ENCODE measurements around the gene PDZD2. TPM values are rescaled to one million over a fixed set of nuclear protein-coding genes. Genes with fewer than 3 reads are reported as not detected.

Gene PDZD2
- total and polyA plus RNA-seq, 9 donors, result 4.6 to 12.6 (median 7.9) TPM

DNA sequence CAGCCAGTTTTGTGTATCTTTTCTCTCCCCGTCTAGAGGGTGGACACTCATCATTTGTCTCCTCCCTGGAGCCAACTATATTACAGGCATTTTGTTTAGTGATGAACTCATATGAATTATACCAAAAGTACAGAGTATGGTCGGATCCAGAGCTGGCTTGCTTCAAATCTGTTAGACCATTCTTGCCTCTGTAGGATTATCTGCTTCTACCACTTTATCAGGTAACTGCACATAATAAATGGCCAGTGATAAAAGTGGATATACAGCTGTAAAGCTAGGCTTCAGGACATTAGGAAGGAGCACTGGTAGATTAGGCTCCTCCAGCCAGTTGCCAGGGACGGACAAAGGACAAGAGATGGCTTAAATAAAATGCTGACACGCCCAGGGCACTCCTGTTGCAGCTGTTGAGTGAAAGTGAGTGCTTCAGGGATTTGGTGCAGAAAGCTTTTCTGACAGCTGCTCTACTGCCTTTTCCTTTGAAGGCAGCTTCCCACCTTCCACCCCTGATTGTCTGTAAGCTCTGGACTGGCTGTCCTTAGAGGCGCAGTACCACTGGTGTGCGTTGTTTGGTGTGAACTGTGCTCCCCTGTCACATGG lies 259.2 kb downstream of the PDZD2 start:
- H3K4me3 ChIP-seq (ENCODE audit: low read length), result no peak overlapping the region
- H3K4me1 ChIP-seq (ENCODE audit: control insufficient read depth, insufficient read depth, low read length), result peaks cover 20% of the 10 kb centered on the region
- no peaks in the 10 kb centered on the region for H3K9me3 ChIP-seq (replicated peaks; ENCODE audit: control insufficient read depth, low read depth, low read length)
- peak; percentile 65 for DNase-seq
- H3K27me3 ChIP-seq (ENCODE audit: control insufficient read depth, insufficient read depth, low read length), result no peaks in the 10 kb centered on the region
- no peak overlapping the region for H3K27ac ChIP-seq (ENCODE audit: low read length)
- no peaks in the 10 kb centered on the region for H3K36me3 ChIP-seq (ENCODE audit: control insufficient read depth, insufficient read depth, low read length)
- WGBS (ENCODE audit: insufficient coverage), result 63% methylated on average over 1 of the region's 6 CpGs

DNA sequence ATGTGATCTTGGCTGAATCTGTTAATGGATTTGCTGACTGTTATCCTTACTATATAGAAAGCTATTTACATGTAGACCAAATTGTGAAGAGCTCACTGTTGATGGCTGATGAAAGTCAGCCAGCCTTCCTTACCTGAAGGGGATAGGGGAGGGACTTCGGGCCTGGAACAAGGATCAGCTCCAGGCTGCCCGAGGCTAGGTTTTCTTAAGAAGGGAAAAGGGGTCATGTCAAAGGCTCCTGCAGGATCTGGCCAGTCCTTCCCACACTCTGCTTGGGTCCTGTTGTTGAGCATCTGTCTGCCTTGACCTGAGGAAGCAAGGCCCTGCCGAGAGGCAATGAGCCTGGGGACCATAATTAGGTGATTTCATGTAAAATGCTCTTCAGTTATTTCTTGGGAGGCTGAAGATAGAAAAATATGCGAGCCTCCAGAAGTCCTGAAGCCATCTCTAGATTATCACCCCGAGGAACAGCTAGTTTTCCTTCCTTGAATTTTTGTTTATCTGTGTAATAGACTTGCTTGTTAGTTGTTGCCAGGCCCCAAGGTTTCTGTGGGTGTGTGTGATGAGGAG lies 261.4 kb downstream of the PDZD2 start:
- DNase-seq, result no peak
- H3K36me3 ChIP-seq (ENCODE audit: control insufficient read depth, insufficient read depth, low read length), result no peaks in the 10 kb centered on the region
- 83% methylated on average over 1 of the region's 5 CpGs for WGBS (ENCODE audit: insufficient coverage)
- H3K27ac ChIP-seq (ENCODE audit: low read length), result no peak overlapping the region
- H3K9me3 ChIP-seq (replicated peaks; ENCODE audit: control insufficient read depth, low read depth, low read length), result no peaks in the 10 kb centered on the region
- H3K27me3 ChIP-seq (ENCODE audit: control insufficient read depth, insufficient read depth, low read length), result no peaks in the 10 kb centered on the region
- H3K4me1 ChIP-seq (ENCODE audit: control insufficient read depth, insufficient read depth, low read length), result peaks cover 10% of the 10 kb centered on the region
- no peak overlapping the region for H3K4me3 ChIP-seq (ENCODE audit: low read length)

DNA sequence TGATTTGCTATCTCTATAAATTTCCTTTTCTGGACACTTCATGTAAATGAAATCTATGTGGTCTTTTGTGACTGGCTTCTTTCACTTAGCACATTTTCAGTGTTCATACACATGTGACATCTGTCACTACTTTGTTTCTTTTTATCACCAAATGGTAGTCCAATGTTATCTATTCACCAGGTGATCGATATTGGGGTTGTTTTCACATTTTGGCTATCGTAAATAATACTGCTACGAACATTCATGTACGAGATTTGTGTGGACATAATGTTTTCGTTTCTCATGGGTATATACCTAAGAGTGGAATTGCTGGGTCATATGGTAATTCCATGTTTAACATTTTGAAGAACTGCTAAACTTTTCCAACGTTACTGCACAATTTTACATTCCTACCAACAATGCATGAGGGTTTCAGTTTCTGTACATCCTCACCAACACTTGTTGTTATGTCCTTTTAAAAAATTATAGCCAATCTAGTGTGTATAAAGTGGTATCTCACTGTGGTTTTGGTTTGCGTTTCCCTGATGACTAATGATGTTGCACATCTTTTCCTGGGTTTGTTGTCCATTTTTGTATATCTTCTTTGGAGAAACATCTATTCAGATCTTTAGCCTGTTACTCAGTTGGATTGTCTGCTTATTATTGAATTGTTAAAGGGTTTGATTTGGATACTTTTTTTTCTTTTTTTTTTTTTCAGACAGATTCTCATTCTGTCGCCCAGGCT lies 263.0 kb downstream of the PDZD2 start:
- H3K36me3 ChIP-seq (ENCODE audit: control insufficient read depth, insufficient read depth, low read length), result no peaks in the 10 kb centered on the region
- no peaks in the 10 kb centered on the region for H3K9me3 ChIP-seq (replicated peaks; ENCODE audit: control insufficient read depth, low read depth, low read length)
- H3K27me3 ChIP-seq (ENCODE audit: control insufficient read depth, insufficient read depth, low read length), result no peaks in the 10 kb centered on the region
- no CpG with 5 or more reads among the region's 8 CpGs for WGBS (ENCODE audit: insufficient coverage)
- DNase-seq, result no peak
- peaks cover 10% of the 10 kb centered on the region for H3K4me1 ChIP-seq (ENCODE audit: control insufficient read depth, insufficient read depth, low read length)
- H3K4me3 ChIP-seq (ENCODE audit: low read length), result no peak overlapping the region
- no peak overlapping the region for H3K27ac ChIP-seq (ENCODE audit: low read length)

DNA sequence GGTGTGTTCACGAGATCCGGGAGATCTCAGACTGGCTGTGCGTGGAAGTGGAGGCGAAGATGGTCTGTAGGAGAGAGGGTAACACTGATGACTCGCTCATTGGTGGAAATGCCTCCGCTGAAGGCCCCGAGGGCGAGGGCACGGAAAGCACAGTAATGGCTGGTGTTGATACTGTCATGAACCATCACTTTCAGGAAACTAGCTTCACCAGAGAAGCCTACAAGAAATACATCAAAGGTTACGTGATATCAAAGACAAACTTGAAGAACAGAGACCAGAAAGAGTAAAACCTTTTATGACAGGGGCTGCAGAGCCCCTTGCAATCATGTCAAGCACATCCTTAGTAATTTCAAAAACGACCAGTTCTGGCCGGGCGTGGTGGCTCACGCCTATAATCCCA lies 269.5 kb downstream of the PDZD2 start:
- no peaks in the 10 kb centered on the region for H3K36me3 ChIP-seq (ENCODE audit: control insufficient read depth, insufficient read depth, low read length)
- no peak for DNase-seq
- H3K9me3 ChIP-seq (replicated peaks; ENCODE audit: control insufficient read depth, low read depth, low read length), result no peaks in the 10 kb centered on the region
- 97% methylated on average over 10 of the region's 14 CpGs for WGBS (ENCODE audit: insufficient coverage)
- H3K27me3 ChIP-seq (ENCODE audit: control insufficient read depth, insufficient read depth, low read length), result no peaks in the 10 kb centered on the region
- peaks cover 3% of the 10 kb centered on the region for H3K4me1 ChIP-seq (ENCODE audit: control insufficient read depth, insufficient read depth, low read length)
- no peak overlapping the region for H3K4me3 ChIP-seq (ENCODE audit: low read length)
- H3K27ac ChIP-seq (ENCODE audit: low read length), result no peak overlapping the region

DNA sequence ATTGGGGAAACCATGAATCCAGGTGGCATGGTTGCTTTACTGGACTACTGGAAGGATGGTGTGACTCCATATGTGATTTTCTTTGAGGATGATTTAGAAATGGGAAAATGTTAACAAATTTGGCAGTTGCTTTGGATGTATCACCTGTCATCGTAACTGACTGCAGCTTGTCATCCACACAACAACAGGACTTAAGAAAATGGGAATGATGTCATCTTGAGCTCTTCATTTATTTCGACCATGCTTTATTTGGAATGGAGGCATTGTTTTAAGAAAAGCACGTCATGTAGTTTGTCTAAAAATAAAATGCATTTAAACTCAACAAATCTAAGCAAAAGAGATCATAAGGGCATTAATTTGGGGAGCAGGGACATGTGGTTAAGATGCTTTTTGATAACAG lies 270.1 kb downstream of the PDZD2 start:
- Histone ChIP-seq H3K4me1 (ENCODE audit: control insufficient read depth, insufficient read depth, low read length) (peaks cover 3% of the 10 kb centered on the region), H3K4me3 (ENCODE audit: low read length) (no peak overlapping the region), H3K27ac (ENCODE audit: low read length) (no peak overlapping the region), H3K9me3 (replicated peaks; ENCODE audit: control insufficient read depth, low read depth, low read length) (no peaks in the 10 kb centered on the region), H3K27me3 (ENCODE audit: control insufficient read depth, insufficient read depth, low read length) (no peaks in the 10 kb centered on the region), H3K36me3 (ENCODE audit: control insufficient read depth, insufficient read depth, low read length) (no peaks in the 10 kb centered on the region)
- no peak for DNase-seq
- WGBS (ENCODE audit: insufficient coverage), result no CpG with 5 or more reads among the region's 3 CpGs

DNA sequence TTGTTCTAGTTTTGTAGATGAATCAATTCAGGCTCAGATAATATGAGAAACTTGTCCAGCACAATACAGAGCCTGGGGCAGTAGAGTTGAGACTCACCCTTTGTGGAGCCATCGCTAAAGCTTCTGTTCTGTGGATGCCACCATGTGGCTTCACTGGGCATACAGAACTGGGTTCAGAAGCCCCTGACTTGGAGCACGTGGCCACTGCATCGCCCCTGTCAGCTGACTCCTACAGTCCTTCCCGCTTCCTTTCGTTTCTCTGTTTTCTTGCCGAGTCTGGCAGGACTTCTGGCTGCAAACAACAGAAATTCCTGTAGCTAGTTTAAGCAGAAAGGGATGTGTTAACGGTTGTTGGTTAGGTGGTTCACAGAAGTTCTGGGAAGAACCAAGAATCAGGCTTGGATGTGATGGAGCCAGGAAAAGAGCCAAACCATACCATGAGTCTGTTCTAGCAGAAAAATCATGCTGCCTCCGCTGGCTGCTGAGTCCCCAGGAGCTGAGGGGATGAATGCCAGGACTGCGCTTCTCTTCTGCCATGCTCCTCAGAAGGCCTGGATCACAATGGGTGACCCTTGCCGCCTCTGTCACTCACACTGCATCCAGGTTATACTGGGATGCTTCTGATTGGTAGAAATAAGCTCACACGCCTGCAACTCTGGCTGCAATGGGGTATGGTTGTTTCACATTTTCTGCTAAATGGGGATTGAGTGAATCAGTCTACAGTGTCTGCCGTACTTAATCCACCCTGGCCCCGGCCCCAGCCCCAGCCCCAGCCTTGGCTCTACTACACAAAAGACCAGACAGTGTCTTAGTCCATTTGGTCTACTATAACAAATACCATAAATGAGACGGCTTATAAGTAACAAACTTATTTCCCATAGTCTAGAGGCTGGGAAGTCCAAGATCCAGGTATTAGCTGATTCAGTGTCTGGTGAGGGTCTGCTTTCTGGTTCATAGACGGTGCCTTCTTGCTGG lies 272.6 kb downstream of the PDZD2 start:
- Histone ChIP-seq H3K4me3 (ENCODE audit: low read length) (no peak overlapping the region), H3K36me3 (ENCODE audit: control insufficient read depth, insufficient read depth, low read length) (no peaks in the 10 kb centered on the region), H3K4me1 (ENCODE audit: control insufficient read depth, insufficient read depth, low read length) (peaks cover 3% of the 10 kb centered on the region), H3K27ac (ENCODE audit: low read length) (no peak overlapping the region), H3K27me3 (ENCODE audit: control insufficient read depth, insufficient read depth, low read length) (no peaks in the 10 kb centered on the region), H3K9me3 (replicated peaks; ENCODE audit: control insufficient read depth, low read depth, low read length) (no peaks in the 10 kb centered on the region)
- whole genome bisulfite sequencing (ENCODE audit: insufficient coverage), result 66% methylated on average over 5 of the region's 15 CpGs
- DNase-seq, result no peak

DNA sequence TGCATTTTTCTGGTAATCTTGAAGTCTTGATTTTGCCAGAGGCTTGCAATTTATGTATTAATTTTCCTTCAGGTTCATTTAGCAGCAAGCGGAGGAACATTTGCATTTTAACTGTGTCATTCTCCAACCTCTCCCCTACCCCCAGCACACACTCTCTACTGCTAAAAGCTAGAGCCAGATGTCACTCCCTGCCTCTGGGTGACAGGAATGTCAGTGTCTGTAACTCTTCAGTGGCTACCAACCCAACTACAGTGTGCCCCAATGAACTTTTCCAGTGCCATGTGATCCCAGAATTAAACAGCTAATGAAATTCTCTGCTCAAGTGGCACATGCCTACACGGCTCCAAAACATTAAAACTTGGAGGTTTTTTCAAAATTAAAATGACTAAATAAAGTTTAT lies 274.9 kb downstream of the PDZD2 start:
- WGBS (ENCODE audit: insufficient coverage), result 88% methylated on average over 1 of the region's 2 CpGs
- H3K9me3 ChIP-seq (replicated peaks; ENCODE audit: control insufficient read depth, low read depth, low read length), result no peaks in the 10 kb centered on the region

DNA sequence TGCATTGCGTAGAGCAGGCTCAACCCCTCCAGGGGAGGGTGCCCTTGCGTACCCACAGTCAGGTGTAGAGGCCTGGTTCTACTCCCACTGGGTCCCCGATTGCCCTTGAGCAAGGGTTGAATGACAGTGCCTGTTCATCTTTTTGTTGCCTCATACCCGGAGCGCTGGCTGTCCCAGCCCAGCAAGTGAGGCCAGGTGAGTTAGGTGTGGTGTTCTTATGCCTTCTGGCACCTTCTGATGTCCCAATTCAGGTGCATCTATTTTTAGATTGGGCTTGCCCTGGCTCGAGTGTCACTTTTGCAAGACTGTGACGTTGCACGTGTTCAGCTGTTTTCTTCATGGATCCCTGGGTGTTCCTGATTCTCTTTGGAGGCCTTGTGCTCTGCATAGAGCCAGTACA lies 277.4 kb downstream of the PDZD2 start:
- no peaks in the 10 kb centered on the region for H3K9me3 ChIP-seq (replicated peaks; ENCODE audit: control insufficient read depth, low read depth, low read length)
- 87% methylated on average over 6 of the region's 8 CpGs for WGBS (ENCODE audit: insufficient coverage)
- no peaks in the 10 kb centered on the region for H3K27me3 ChIP-seq (ENCODE audit: control insufficient read depth, insufficient read depth, low read length)
- no peaks in the 10 kb centered on the region for H3K36me3 ChIP-seq (ENCODE audit: control insufficient read depth, insufficient read depth, low read length)
- peaks cover 2% of the 10 kb centered on the region for H3K4me1 ChIP-seq (ENCODE audit: control insufficient read depth, insufficient read depth, low read length)
- DNase-seq, result no peak
- no peak overlapping the region for H3K4me3 ChIP-seq (ENCODE audit: low read length)
- no peak overlapping the region for H3K27ac ChIP-seq (ENCODE audit: low read length)

More for the DNA sequence above, 274.9 kb downstream of the PDZD2 start:
- Histone ChIP-seq H3K4me1 (ENCODE audit: control insufficient read depth, insufficient read depth, low read length) (peaks cover 3% of the 10 kb centered on the region), H3K36me3 (ENCODE audit: control insufficient read depth, insufficient read depth, low read length) (no peaks in the 10 kb centered on the region), H3K27ac (ENCODE audit: low read length) (no peak overlapping the region), H3K27me3 (ENCODE audit: control insufficient read depth, insufficient read depth, low read length) (no peaks in the 10 kb centered on the region), H3K4me3 (ENCODE audit: low read length) (no peak overlapping the region)
- no peak for DNase-seq

DNA sequence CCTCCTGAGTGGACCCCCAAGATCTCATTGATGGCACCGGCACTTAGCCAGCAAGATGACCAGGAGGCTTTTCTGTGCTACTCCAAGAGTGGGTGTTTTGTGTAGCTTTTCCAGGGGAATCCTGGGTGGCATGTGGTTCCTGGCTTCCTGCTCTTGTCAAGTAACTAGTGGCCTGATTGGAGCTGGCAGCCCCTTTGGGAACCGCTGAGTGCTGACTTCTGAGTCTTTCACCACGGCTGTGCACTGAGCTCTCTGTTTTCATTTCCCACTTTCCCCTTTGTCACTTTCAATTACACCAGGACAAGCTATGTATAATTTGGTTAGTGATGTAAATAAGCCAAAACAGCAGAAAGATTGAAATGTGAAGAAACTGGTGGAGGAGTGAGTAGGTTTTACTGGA lies 279.8 kb downstream of the PDZD2 start:
- Histone ChIP-seq H3K4me3 (ENCODE audit: low read length) (no peak overlapping the region), H3K4me1 (ENCODE audit: control insufficient read depth, insufficient read depth, low read length) (no peaks in the 10 kb centered on the region), H3K9me3 (replicated peaks; ENCODE audit: control insufficient read depth, low read depth, low read length) (no peaks in the 10 kb centered on the region), H3K27ac (ENCODE audit: low read length) (no peak overlapping the region), H3K36me3 (ENCODE audit: control insufficient read depth, insufficient read depth, low read length) (no peaks in the 10 kb centered on the region), H3K27me3 (ENCODE audit: control insufficient read depth, insufficient read depth, low read length) (no peaks in the 10 kb centered on the region)
- 88% methylated on average over 1 of the region's 3 CpGs for WGBS (ENCODE audit: insufficient coverage)
- no peak for DNase-seq

DNA sequence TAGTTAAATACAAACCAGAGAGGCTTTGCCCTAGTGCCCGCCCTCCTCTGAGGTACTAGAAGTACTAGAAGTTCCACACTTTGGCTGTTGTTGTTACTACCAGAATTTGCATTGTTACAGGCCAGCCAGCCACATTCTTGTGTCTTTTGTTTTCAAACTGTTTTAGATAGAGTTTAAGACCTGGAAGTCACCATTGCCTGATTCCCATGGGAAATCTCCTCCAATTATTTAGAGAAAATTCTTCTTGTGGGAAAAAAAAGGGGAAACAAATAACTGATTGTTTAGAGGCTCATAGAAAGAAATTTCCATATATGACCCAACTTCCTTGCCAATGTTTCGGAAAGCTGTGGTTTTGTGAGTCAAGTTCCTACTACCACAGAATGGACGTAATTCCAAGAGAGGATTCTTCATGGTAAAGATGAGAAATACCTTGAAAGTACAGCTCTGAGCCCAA lies 282.9 kb downstream of the PDZD2 start:
- no peak overlapping the region for H3K27ac ChIP-seq (ENCODE audit: low read length)
- H3K27me3 ChIP-seq (ENCODE audit: control insufficient read depth, insufficient read depth, low read length), result no peaks in the 10 kb centered on the region
- H3K4me1 ChIP-seq (ENCODE audit: control insufficient read depth, insufficient read depth, low read length), result no peaks in the 10 kb centered on the region
- no peaks in the 10 kb centered on the region for H3K36me3 ChIP-seq (ENCODE audit: control insufficient read depth, insufficient read depth, low read length)
- no peaks in the 10 kb centered on the region for H3K9me3 ChIP-seq (replicated peaks; ENCODE audit: control insufficient read depth, low read depth, low read length)
- WGBS (ENCODE audit: insufficient coverage), result no CpG with 5 or more reads among the region's 3 CpGs
- peak; percentile 24 for DNase-seq
- H3K4me3 ChIP-seq (ENCODE audit: low read length), result no peak overlapping the region
